ENCODE results near the gene RASSF3. TPM values are rescaled to one million over a fixed set of nuclear protein-coding genes. Genes with fewer than 3 reads are reported as not detected.

The RASSF3 gene
- 38.4 TPM for polyA plus RNA-seq (2012; ENCODE audit: insufficient read depth, insufficient read length, low read depth)

GRCh38 chr12:64610079-64610659 lies at the start of gene RASSF3:
Gene RASSF3, plus strand, starts transcription at chr12:64610495. Its CDS starts 138 bp downstream, at chr12:64610633.
- peaks cover 5% of the 10 kb centered on the region; the same call in 1 of the 2 replicates for H3K4me1 ChIP-seq
- no peak for TF ChIP-seq CTCF (IDR thresholded peaks at IDR 0.05; ENCODE audit: low read depth, low read length)

GRCh38 chr12:64561302-64562136 lies 48.8 kb upstream of the RASSF3 start:
- no peak for DNase-seq
- Histone ChIP-seq H3K9me3 (no peaks in the 10 kb centered on the region), H3K27me3 (no peaks in the 10 kb centered on the region), H3K4me3 (ENCODE audit: low read depth, low read length) (no peak overlapping the region), H3K36me3 (no peaks in the 10 kb centered on the region), H3K4me1 (0 out of 2 replicates have a peak, but pooled peaks cover 3% of the 10 kb centered on the region)
- TF ChIP-seq CTCF (IDR thresholded peaks at IDR 0.05; ENCODE audit: low read depth, low read length): no peak

More at GRCh38 chr12:64610079-64610659, at the start of gene RASSF3:
- Histone ChIP-seq H3K27me3 (no peaks in the 10 kb centered on the region), H3K9me3 (no peaks in the 10 kb centered on the region), H3K4me3 (ENCODE audit: low read depth, low read length) (peak within 1 kb of the TSS; percentile 99), H3K36me3 (no peaks in the 10 kb centered on the region; the same call in 1 of the 2 replicates)
- DNase-seq: peak; percentile 84

- H3K4me3 ChIP-seq (ENCODE audit: low read depth, low read length): no peak overlapping the region
- H3K27me3 ChIP-seq: no peaks in the 10 kb centered on the region
- no peak for DNase-seq
- H3K4me1 ChIP-seq: 0 out of 2 replicates have a peak, but pooled peaks cover 2% of the 10 kb centered on the region
- no peak for TF ChIP-seq CTCF (IDR thresholded peaks at IDR 0.05; ENCODE audit: low read depth, low read length)
- no peaks in the 10 kb centered on the region for H3K36me3 ChIP-seq
- H3K9me3 ChIP-seq: no peaks in the 10 kb centered on the region
Observed at GRCh38 chr12:64566122-64566521, 44.2 kb upstream of the RASSF3 start.

- no peaks in the 10 kb centered on the region for H3K27me3 ChIP-seq
- no peaks in the 10 kb centered on the region for H3K36me3 ChIP-seq
- no peaks in the 10 kb centered on the region for H3K9me3 ChIP-seq
- no peaks in the 10 kb centered on the region for H3K4me1 ChIP-seq
- H3K4me3 ChIP-seq (ENCODE audit: low read depth, low read length): no peak overlapping the region
- TF ChIP-seq CTCF (IDR thresholded peaks at IDR 0.05; ENCODE audit: low read depth, low read length): no peak
- no peak for DNase-seq
Observed at GRCh38 chr12:64566831-64567517, 43.3 kb upstream of the RASSF3 start.

GRCh38 chr12:64567570-64567969 lies 42.7 kb upstream of the RASSF3 start:
- H3K4me1 ChIP-seq: no peaks in the 10 kb centered on the region
- DNase-seq: no peak
- no peaks in the 10 kb centered on the region for H3K36me3 ChIP-seq
- no peak for TF ChIP-seq CTCF (IDR thresholded peaks at IDR 0.05; ENCODE audit: low read depth, low read length)
- H3K4me3 ChIP-seq (ENCODE audit: low read depth, low read length): no peak overlapping the region
- H3K9me3 ChIP-seq: no peaks in the 10 kb centered on the region
- H3K27me3 ChIP-seq: no peaks in the 10 kb centered on the region

Data from BE2C (cell line).